ENCODE measurements around the gene TMEM94. TPM values are rescaled to one million over a fixed set of nuclear protein-coding genes. Genes with fewer than 3 reads are reported as not detected.
A peak's percentile ranks its signal among the peaks of the same experiment; 100 is the strongest.
"Not testable (repeated sequence)": the region's sequence is repeated elsewhere in the genome, so short reads cannot be mapped to it uniquely, and the experiment has no call there.

The TMEM94 gene
- total RNA-seq, 1 experiment from 2014 or later = 24.3 TPM

- not testable (repeated sequence) for DNase-seq (ENCODE audit: low spot score)
Observed at GRCh38 chr17:75445896-75446295, 10.5 kb upstream of the TMEM94 start.

- DNase-seq (ENCODE audit: low spot score) = no peak
Observed at GRCh38 chr17:75447951-75448856, 8.2 kb upstream of the TMEM94 start.

DNA sequence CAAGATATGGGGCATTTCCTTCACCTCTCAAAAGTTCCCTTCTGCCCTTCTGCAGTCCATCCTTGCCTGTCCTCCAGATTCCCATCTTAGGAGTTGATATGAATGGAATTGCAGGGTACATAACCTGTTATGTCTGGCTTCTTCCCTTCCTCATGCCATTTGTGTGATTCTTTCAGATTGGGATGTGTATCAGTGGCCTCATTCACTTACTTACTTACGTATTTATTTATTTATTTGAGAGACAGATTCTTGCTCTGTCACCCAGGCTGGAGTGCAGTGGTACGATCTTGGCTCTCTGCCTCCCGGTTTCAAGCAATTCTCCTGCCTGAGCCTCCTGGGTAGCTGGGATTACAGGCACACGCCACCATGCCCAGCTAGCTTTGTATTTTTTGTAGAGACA lies 6.2 kb upstream of the TMEM94 start:
- no peak for DNase-seq (ENCODE audit: low spot score)

GRCh38 chr17:75454193-75454592 lies 2.2 kb upstream of the TMEM94 start:
- DNase-seq (ENCODE audit: low spot score) = no peak

DNA sequence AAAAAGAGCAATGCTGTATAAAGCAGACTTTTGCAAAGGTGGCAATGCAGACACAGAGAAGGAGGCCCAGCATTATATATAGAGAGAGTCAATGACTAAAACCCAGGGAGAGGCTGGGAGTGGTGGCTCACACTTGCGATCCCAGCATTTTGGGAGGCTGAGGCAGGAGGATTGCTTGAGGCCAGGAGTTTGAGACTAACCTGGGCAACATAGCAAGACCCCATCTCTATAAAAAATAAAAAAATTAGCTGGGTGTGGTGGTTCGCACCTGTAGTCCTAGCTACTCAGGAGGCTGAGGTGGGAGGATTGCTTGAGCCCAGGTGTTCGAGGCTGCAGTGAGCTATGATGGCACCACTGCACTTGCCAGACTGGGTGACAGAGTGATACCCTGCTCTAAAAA lies 1.8 kb upstream of the TMEM94 start:
- not testable (repeated sequence) for DNase-seq (ENCODE audit: low spot score)

GRCh38 chr17:75456039-75456416 lies 407 bp upstream of the TMEM94 start:
- DNase-seq (ENCODE audit: low spot score) = no peak

GRCh38 chr17:75457047-75457654 lies 716 bp downstream of the TMEM94 start:
- DNase-seq (ENCODE audit: low spot score) = no peak

DNA sequence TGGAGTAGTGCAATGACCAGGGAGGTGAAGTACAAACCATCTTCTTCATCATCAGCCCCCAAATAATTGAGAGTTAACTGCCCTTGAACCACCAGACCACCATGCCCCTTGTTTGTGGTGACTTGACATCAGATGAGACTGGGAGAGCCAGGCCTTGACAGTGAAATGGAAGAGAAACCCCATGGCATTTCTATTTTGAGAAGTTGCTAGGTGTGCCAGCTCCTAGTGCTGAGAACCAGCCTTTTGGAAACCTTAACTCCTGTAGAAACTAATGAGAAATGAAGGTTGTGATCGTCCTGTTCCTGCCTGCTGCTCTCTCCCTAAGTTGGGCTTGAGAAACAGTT lies 2.8 kb downstream of the TMEM94 start:
- DNase-seq (ENCODE audit: low spot score) = no peak

DNA sequence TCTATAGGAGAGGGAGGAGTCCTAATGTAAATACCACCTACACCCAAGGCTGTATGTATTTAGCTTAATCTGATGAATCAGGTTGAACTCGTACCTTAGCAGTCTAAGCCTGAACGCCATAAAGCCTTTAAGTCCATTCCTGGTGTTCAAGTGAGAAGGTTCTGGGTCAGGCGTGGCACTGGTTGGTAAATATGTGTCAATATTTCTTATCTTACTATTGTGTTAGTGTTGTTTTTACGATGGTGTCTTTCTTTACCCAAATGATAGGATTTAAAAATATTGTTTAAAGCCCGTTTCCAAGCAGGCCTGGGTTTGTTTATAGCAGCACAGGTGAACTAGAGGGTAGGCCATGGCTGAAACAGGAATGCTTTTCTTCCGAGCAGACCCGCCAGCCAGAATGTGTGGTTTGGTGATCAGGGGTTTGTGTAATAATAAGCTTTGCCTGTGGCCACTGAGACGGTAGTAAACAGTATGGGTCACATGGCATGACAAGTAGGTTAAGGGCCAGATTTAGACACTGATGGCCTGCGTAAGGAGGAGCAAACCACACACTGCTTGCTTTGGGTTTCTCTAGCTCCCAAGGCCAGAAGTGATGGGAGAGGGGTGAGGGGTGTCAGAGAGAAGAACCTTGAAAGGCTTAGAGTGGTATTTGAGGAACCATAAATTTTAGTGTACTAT lies 3.3 kb downstream of the TMEM94 start:
- DNase-seq (ENCODE audit: low spot score) = peak; percentile 84

- no peak for DNase-seq (ENCODE audit: low spot score)
Observed at GRCh38 chr17:75460295-75460694, 3.9 kb downstream of the TMEM94 start.

DNA sequence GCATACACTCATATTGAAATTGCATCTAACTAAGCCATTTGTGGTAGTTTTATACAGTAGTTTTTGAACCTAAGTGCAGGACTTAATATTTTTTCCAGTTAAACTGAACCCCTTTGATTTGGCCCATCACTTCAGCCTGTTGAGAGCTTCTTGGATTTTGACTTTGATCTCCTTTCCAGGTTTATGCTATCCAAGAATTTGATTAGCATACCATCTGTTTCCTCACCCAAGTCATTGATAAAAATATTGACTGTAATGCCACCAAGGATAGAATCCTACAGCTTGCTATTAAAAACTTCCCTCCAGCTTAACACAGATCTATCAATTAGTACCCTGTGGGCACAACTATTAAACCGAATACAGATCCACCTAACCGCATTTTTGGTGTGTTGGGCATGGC lies 7.2 kb downstream of the TMEM94 start:
- no peak for DNase-seq (ENCODE audit: low spot score)

GRCh38 chr17:75465039-75465438 lies 8.6 kb downstream of the TMEM94 start:
- DNase-seq (ENCODE audit: low spot score) = no peak

- DNase-seq (ENCODE audit: low spot score) = no peak
Observed at GRCh38 chr17:75468291-75468754, 11.9 kb downstream of the TMEM94 start.

- no peak for DNase-seq (ENCODE audit: low spot score)
Observed at GRCh38 chr17:75468779-75469373, 12.4 kb downstream of the TMEM94 start.

- no peak for DNase-seq (ENCODE audit: low spot score)
Observed at GRCh38 chr17:75471207-75471606, 14.8 kb downstream of the TMEM94 start.

GRCh38 chr17:75472119-75472518 lies 15.7 kb downstream of the TMEM94 start:
- no peak for DNase-seq (ENCODE audit: low spot score)

DNA sequence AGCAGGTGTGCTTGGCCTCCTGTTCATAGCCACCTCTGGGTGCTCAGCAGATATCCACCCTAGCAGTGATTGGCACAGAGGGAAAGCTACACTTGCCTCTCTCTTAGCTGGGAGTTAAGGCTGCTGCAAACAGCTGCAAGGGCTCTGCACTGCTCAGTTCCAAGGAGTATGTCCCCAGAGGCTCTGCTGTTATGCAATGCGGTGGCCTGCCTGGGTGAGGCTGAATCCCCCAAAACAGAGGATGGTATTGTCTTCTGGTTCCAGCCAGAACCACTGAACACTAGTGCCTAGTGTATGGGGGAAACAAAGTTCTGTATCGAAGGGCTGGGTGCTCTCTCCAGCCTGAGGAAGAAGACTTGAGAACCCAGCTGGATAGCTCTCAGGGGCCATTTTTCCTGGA lies 16.8 kb downstream of the TMEM94 start:
- DNase-seq (ENCODE audit: low spot score) = no peak

DNA sequence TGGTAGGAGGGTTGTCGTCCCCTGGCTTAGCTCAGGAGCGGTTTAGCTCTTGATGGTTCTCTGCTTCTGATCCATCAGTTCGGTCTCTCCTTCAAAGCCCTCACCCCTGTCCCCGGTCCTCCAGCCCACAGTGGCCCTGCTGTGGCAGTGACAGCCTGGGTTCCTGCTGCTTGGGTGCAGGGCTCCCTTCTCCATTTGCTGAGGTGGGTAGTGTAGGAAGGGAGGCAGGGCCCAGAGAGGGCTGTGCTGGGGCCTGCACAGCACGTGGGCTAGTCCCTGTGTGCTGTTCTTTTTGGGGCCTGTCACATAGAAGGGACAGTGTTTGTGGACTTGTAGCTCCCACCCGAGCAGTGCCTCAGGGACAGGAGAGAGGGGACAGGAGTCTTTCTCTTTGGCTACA lies 18.3 kb downstream of the TMEM94 start:
- DNase-seq (ENCODE audit: low spot score) = no peak

DNA sequence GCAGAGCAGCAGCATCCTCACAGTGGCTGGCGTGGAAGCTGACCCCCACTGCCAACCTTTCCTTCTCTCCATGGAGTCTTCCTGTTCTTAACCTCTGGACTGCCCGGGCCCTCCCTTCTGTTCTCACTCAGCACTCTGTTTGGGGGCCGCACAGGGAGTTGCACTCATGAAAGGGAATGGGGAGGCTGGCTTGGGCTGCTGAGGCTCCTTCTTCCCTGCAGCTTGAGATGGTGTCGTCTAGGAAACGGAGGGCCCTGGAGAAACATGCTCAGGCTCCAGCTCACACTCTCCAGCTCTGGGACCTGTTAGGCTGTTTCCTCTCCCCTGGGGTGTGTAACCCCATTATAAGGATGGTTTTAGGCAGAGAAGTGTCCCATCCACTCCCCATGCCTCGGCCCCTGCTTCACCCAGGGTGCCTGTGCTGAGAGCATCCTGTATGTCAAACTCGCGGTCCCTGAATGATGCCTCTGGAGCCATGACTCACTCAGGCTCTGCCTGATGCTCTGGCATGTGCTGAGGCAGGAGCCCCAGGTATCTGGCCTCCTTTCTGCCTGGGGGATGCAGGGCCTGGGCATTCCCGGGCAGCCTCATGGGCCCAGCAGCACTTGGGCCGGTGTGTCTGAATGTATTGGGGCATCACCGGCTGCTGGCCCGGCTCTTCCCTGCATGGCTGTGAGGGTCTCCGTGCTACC lies 18.9 kb downstream of the TMEM94 start:
- DNase-seq (ENCODE audit: low spot score) = no peak

DNA sequence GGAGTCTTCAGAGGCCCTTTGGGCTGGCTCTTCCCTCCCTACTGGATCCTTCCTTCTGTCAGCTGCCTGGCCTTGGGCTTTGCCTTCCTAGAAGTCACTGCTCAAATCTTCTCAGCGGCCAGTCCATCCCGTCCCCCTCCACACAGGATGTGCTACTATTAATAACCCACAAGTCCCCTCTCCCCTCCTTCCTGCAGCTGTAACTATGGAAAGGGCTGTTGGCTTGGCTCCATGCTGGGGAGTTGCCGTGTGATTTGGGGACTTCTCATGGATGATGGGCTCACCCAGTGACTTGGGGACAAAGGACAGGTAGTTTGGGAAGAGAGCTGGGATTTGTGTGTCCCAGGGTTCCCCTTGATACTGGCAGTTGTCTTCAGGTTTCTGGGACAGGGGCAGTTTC lies 19.4 kb downstream of the TMEM94 start:
- no peak for DNase-seq (ENCODE audit: low spot score)

- no peak for DNase-seq (ENCODE audit: low spot score)
Observed at GRCh38 chr17:75476271-75476671, 19.8 kb downstream of the TMEM94 start.
